Pons (tissue), 1 donor: ENCODE measurements around the gene LZTS2.

Experiments used
- DNase-seq: peaks from one replicate; pipeline ENCODE4 v3.0.0-alpha.2; 2016; ENCODE audit warnings: low spot score

Gene LZTS2

GRCh38 chr10:101014966-101015581, 15.5 kb downstream of the LZTS2 start:
- DNase-seq: no peak

GRCh38 chr10:101015582-101015973, 16.0 kb downstream of the LZTS2 start:
- no peak for DNase-seq

- DNase-seq: no peak
Observed at GRCh38 chr10:101016814-101017213, 17.2 kb downstream of the LZTS2 start.

- no peak for DNase-seq
Observed at GRCh38 chr10:101018118-101018599, 18.6 kb downstream of the LZTS2 start.

- peak; percentile 80 for DNase-seq
Observed at GRCh38 chr10:101018600-101019439, 19.2 kb downstream of the LZTS2 start.

- DNase-seq: no peak
Observed at GRCh38 chr10:101019440-101019703, 19.8 kb downstream of the LZTS2 start.

GRCh38 chr10:101020427-101021075, 20.9 kb downstream of the LZTS2 start:
- DNase-seq: no peak

GRCh38 chr10:101021239-101021638, 21.6 kb downstream of the LZTS2 start:
- no peak for DNase-seq

- DNase-seq: no peak
Observed at GRCh38 chr10:101021692-101022251, 22.2 kb downstream of the LZTS2 start.

- DNase-seq: no peak
Observed at GRCh38 chr10:101022967-101023705, 23.5 kb downstream of the LZTS2 start.

GRCh38 chr10:101027106-101027720, 27.6 kb downstream of the LZTS2 start:
- DNase-seq: no peak

GRCh38 chr10:101028446-101029337, 29.1 kb downstream of the LZTS2 start:
- no peak for DNase-seq

GRCh38 chr10:101029520-101030295, 30.1 kb downstream of the LZTS2 start:
- no peak for DNase-seq

- DNase-seq: no peak
Observed at GRCh38 chr10:101030496-101031127, 31.0 kb downstream of the LZTS2 start.

GRCh38 chr10:101031128-101031795, 31.7 kb downstream of the LZTS2 start, which contains the start of the genes PDZD7 and SFXN3:
TSS of gene PDZD7 (minus strand) at chr10:101031129. CDS start at chr10:101030219, 910 bp downstream.
TSS of gene SFXN3 (plus strand) at chr10:101031234. CDS start at chr10:101034695, 3,461 bp downstream.
- peak; percentile 92 for DNase-seq

- DNase-seq: peak; percentile 53
Observed at GRCh38 chr10:101031796-101032636, 32.4 kb downstream of the LZTS2 start.

GRCh38 chr10:101032637-101033224, 33.1 kb downstream of the LZTS2 start:
- DNase-seq: peak; percentile 86
